ENCODE measurements around the gene FKBP2. TPM values are rescaled to one million over a fixed set of nuclear protein-coding genes. Genes with fewer than 3 reads are reported as not detected.
A peak's percentile ranks its signal among the peaks of the same experiment; 100 is the strongest.

FKBP2 gene
- total RNA-seq, 1 donor from 2014 or later, result 75.4 TPM

DNA sequence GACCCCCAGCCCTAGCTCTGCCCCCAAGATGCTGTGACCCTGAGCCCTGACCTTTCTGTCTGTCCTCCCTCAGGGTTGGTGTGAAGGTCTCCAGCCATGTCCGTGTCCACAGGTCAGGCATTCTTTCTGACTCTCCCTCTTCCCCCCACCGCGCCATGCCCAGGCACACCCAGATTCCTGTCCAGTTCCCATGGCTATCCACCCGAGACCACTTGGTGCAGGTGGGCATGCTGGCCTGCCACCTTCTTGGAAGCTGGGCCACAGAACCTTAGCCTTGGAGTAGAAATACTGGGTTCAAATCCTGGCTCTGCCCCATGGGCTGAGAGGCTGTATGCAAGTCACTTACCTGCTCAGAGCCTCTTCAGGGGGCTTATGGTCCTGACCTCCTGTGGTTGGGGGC, 8.1 kb downstream of the FKBP2 start:
- no peak for DNase-seq (ENCODE audit: low read depth in 2 of 2)

- DNase-seq (ENCODE audit: low read depth in 2 of 2), result no peak
Measured at GRCh38 chr11:64249563-64250414, 8.9 kb downstream of the FKBP2 start.

- no peak for DNase-seq (ENCODE audit: low read depth in 2 of 2)
Measured at GRCh38 chr11:64250415-64251015, 9.6 kb downstream of the FKBP2 start.

- peak; percentile 53 to 64 for DNase-seq (ENCODE audit: low read depth in 2 of 2)
Measured at GRCh38 chr11:64251016-64251752, 10.3 kb downstream of the FKBP2 start, which contains the start of gene PLCB3. TSS of gene PLCB3 (plus strand) at chr11:64251530. CDS start at chr11:64251650, 120 bp downstream.

DNA sequence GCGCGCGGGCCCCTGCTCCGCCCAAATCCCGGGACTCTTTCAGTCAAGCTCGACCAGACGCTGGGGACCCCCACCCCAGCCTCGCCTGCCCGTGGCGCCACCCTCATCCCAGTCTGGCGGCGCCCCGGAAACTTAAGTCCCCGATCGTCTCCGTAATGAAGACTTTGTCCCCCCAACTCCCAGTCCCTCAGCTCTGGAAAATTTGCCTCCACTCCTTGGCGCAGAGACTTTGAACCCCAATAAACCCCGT, 10.8 kb downstream of the FKBP2 start:
- no peak for DNase-seq (ENCODE audit: low read depth in 2 of 2)

DNA sequence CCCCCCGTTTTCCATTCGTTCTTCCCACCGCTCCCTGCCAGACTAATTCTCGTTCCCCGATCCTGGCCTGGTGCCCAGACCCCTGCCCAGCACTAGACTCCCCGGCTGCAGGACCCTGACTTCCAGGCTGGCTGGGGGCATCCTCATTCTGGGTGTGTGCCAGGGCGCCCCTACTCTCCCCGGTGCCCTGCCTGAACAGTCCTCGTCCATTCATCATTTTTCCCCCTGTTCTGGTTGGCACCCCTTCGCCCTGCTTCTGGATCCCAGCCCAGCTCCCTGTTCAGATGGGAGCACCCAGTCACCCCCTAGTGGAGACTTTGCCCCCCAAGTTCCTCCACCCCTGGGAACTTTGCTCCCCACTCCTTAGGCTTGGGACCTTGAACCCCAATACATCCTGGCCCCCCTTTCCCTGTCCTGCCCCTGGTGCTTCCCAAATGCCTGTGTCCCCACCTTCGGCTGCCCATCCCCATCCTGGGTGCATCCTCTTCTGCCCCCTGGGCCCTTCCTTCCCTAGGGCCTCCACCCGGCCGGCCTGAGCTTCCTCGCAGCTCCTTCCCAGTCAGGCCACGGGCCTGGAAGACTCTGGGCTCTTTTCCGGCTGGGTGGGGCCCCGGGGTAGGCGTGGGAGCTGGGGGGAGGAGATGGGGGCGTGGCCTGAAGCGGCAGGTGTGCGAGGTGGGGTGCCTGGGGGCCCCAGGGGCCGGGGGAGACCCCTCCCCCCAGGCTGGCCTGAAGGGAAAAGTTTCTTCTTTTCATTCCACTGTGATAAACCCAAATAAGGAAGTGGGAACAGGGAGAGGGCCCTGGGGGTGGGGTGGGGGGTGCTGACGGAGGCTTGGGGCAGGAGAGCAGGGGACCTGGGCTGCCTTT, 11.3 kb downstream of the FKBP2 start:
- peak in 1 of 2 donors; percentile 34 for DNase-seq (ENCODE audit: low read depth in 2 of 2)

DNA sequence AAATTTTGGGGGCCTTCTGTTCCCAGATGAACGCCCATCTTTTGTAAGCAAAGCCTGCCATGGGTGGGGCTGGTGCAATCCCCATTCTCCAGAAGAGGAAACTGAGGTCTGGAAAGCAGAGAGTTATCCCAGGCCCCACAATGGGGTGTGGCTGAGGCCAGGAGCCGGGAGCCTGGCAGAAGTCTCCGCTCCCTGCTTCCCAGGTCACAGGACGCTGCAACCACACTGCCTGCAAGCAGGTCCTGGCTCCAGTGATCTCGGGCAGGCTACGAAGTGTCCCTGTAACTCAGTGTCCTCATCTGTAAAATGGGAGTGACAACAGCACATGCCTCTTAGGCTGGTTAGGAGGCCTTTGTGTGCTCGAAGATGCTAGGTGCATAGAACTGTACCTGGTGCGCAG, 12.1 kb downstream of the FKBP2 start:
- DNase-seq (ENCODE audit: low read depth in 2 of 2), result no peak

DNA sequence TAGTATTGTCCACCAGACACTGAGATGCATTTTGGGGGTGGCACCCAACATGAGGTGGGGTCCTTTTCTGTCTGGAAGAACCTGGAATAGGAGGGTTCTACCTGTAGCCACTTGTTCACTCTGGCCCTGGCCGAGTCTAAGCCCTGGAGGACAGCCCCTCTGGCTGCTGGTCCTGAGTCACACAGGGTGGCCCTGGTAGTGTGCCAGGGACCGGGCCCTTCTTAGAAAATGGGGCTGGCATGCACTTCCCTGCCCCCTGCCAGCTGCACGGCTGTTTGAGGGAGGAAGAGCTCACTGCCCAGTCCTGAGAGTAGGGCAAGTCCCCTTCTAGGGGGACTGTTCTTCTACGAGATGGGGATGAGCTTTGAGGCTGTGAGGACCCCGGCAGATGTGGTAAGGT, 12.6 kb downstream of the FKBP2 start:
- DNase-seq (ENCODE audit: low read depth in 2 of 2), result no peak

DNA sequence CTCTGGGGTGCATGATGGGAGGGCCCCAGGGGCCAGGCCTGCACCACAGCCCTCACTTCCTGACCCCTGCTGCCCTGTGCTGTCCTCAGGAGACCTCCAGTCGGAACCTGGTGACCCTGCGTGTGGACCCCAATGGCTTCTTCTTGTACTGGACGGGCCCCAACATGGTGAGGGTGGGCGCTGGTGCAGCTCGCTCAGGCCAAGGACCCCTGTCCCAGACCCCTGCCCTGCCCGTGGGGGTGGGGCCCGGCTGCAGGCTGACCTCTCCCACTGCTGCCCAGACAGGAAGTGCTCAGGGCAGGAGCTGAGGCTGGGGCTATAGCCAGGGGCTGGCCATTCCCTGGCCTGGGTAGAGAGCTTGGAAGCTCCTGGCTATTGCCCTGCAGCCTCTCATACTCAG, 13.4 kb downstream of the FKBP2 start:
- no peak for DNase-seq (ENCODE audit: low read depth in 2 of 2)

DNA sequence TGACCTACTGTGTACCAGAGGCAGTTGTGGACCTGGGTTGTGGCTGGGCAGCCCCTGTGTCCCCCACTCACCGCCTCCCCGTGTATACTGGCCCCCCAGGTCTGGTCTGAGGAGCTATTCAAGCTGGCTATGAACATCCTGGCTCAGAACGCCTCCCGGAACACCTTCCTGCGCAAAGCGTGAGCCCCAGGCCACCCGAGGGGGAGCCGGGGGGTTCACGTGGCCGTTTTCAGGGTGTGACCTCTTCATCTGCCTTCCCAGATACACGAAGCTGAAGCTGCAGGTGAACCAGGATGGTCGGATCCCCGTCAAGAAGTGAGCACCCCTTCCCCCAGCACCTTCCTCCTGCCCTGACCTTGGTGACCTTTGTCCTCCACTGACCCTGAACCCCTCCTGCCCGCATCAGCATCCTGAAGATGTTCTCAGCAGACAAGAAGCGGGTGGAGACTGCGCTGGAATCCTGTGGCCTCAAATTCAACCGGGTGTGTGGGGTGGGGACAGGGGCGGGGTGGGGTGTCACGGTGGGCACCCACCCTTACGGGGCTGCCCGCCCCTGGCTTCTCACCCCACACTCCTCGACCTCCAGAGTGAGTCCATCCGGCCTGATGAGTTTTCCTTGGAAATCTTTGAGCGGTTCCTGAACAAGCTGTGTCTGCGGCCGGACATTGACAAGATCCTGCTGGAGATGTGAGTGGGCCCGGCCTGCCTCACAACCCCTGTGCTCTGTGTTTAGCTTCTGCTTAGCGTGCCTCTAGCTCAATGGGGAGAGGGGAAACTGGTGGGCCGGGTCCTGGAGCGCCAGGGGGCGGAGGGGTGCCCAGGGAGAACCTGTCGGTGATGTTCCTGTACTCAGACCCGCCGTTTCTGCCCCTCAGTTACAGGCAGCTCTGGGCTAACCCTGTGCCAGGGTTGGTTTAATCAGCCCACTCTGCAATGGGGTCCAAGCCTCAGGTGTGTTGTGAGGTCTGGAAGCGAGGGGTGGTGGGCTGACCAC, 14.5 kb downstream of the FKBP2 start:
- no peak for DNase-seq (ENCODE audit: low read depth in 2 of 2)

DNA sequence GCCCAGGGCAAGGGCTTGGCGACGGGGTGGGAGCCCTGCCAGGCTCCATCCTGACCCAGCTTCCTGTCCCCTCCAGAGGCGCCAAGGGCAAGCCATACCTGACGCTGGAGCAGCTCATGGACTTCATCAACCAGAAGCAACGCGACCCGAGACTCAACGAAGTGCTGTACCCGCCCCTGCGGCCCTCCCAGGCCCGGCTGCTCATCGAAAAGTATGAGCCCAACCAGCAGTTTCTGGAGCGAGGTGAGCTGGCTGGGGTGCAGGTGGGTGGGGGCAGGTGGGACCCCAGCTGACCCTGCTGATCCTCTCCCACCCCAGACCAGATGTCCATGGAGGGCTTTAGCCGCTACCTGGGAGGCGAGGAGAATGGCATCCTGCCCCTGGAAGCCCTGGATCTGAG, 15.4 kb downstream of the FKBP2 start:
- DNase-seq (ENCODE audit: low read depth in 2 of 2), result no peak

GRCh38 chr11:64258356-64258755, 17.5 kb downstream of the FKBP2 start:
- DNase-seq (ENCODE audit: low read depth in 2 of 2), result no peak

- no peak for DNase-seq (ENCODE audit: low read depth in 2 of 2)
Measured at GRCh38 chr11:64258946-64259532, 18.1 kb downstream of the FKBP2 start.

DNA sequence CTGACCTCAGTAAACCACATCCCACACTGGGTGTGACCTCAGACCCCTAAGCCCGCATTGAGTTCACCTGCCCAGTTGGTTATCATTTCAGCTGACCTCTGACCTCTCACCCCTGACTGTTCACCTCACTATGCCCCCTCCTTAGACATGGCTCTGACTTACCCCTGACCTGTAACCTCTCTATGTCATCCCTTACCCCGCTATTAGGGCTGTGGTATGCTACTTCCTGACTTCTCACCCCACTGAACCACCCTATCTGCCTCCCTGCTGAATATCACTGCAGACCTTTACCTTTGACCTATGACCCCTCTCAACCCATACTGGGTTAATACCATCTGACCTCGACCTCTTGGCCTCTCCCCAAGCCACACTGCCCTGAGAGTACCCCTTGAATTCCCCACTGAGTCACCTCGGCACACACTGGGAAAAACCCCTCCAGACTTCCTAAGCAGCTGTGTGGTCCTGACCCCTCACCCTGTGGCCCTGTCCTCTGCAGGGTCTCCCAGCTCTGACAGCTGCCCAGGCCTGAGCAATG, 18.7 kb downstream of the FKBP2 start:
- DNase-seq (ENCODE audit: low read depth in 2 of 2), result no peak

- no peak for DNase-seq (ENCODE audit: low read depth in 2 of 2)
Measured at GRCh38 chr11:64260147-64260708, 19.3 kb downstream of the FKBP2 start.

GRCh38 chr11:64261556-64262080, 20.7 kb downstream of the FKBP2 start:
- DNase-seq (ENCODE audit: low read depth in 2 of 2), result no peak

GRCh38 chr11:64262271-64263002, 21.5 kb downstream of the FKBP2 start:
- DNase-seq (ENCODE audit: low read depth in 2 of 2), result no peak

Data from lung microvascular endothelial cell (primary cell).